Measurements from ENCODE around the gene LITAF. TPM values are rescaled to one million over a fixed set of nuclear protein-coding genes. Genes with fewer than 3 reads are reported as not detected.

The LITAF gene
- polyA plus RNA-seq, 1 of the 3 experiments (the other 2 are of a cell fraction), result 45.7 TPM

DNA sequence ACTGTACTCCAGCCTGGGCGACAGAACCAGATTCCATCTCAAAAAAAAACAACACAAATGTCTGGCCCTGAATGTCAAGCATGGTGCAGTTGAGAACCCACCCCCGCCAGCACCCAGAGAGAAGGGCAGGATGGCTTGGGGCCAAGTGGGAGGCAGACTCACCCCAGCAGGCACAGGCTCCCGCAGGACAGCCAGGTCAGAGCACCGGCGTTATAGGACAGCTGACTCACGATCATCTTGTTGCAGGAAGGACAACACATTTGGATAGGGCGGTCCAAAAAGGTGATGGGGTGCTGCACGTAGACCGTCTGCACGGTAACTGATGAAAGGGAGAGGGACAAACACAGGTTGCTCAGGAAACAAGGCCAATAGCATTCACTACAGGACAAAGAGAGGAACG lies 33.3 kb downstream of the LITAF start:
- peaks cover 7% of the 10 kb centered on the region; the same call in 1 of the 2 replicates for H3K79me2 ChIP-seq (ENCODE audit: insufficient read depth)
- no peak for TF ChIP-seq MEF2A (IDR thresholded peaks at IDR 0.05; ENCODE audit: borderline replicate concordance, low read depth)
- TF ChIP-seq RXRA (IDR thresholded peaks at IDR 0.05; ENCODE audit: borderline replicate concordance, low read depth), result no peak
- POLR2A ChIA-PET, result no interaction called here

DNA sequence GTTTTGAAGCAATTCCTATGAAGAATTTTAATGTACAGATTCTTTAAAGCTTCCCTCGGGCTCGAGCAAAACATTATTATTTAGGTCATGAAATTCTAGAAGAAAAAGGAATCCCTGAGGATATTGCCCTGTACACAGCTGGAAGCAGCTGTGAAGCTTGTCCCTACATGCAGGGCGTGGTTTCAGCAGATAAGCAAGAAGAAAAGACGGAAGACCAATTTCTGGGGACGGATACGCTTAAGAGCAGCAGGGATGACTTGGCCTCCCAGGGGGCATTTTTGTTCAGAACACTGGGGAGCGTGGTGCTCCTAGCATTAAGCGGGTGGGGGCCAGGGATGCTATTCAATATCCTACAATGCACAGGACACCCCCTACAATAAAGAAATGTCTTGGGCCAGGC lies 34.3 kb downstream of the LITAF start:
- H4K20me1 ChIP-seq (ENCODE audit: insufficient read depth), result no peaks in the 10 kb centered on the region
- peaks cover 13% of the 10 kb centered on the region for H3K9me3 ChIP-seq
- H3K27me3 ChIP-seq (ENCODE audit: insufficient read depth), result no peaks in the 10 kb centered on the region
- no peaks in the 10 kb centered on the region for H3F3A ChIP-seq (replicated peaks; ENCODE audit: insufficient read depth)
- H3K79me2 ChIP-seq (ENCODE audit: insufficient read depth), result no peaks in the 10 kb centered on the region
- H3K4me1 ChIP-seq (ENCODE audit: control insufficient read depth in 1 of 2, insufficient read depth in 2 of 2, low read depth in 1 of 2, low read length in 1 of 2), result no peaks in the 10 kb centered on the region
- ChIA-PET CTCF (interaction anchor here (1.4 kb wide), 1 partner anchor 157 kb away, joined by 4 read pairs; no protein-coding TSS in a partner anchor), POLR2A (no interaction called here)
- TF ChIP-seq MEF2A (IDR thresholded peaks at IDR 0.05; ENCODE audit: borderline replicate concordance, low read depth) (no peak), JUND (IDR thresholded peaks at IDR 0.05) (no peak), RCOR1 (IDR thresholded peaks at IDR 0.05; ENCODE audit: low read length) (no peak), MXI1 (IDR thresholded peaks at IDR 0.05; ENCODE audit: low read depth, low read length) (no peak), TCF12 (IDR thresholded peaks at IDR 0.05) (no peak)
- TF ChIP-seq, protein P1, sequence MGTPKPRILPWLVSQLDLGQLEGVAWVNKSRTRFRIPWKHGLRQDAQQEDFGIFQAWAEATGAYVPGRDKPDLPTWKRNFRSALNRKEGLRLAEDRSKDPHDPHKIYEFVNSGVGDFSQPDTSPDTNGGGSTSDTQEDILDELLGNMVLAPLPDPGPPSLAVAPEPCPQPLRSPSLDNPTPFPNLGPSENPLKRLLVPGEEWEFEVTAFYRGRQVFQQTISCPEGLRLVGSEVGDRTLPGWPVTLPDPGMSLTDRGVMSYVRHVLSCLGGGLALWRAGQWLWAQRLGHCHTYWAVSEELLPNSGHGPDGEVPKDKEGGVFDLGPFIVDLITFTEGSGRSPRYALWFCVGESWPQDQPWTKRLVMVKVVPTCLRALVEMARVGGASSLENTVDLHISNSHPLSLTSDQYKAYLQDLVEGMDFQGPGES (IDR thresholded peaks at IDR 0.05; ENCODE audit: low read depth, low read length), result no peak
- TF ChIP-seq, protein P2, sequence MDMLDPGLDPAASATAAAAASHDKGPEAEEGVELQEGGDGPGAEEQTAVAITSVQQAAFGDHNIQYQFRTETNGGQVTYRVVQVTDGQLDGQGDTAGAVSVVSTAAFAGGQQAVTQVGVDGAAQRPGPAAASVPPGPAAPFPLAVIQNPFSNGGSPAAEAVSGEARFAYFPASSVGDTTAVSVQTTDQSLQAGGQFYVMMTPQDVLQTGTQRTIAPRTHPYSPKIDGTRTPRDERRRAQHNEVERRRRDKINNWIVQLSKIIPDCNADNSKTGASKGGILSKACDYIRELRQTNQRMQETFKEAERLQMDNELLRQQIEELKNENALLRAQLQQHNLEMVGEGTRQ (IDR thresholded peaks at IDR 0.05; ENCODE audit: borderline replicate concordance, low read depth, low read length), result no peak
- TF ChIP-seq, protein P3, sequence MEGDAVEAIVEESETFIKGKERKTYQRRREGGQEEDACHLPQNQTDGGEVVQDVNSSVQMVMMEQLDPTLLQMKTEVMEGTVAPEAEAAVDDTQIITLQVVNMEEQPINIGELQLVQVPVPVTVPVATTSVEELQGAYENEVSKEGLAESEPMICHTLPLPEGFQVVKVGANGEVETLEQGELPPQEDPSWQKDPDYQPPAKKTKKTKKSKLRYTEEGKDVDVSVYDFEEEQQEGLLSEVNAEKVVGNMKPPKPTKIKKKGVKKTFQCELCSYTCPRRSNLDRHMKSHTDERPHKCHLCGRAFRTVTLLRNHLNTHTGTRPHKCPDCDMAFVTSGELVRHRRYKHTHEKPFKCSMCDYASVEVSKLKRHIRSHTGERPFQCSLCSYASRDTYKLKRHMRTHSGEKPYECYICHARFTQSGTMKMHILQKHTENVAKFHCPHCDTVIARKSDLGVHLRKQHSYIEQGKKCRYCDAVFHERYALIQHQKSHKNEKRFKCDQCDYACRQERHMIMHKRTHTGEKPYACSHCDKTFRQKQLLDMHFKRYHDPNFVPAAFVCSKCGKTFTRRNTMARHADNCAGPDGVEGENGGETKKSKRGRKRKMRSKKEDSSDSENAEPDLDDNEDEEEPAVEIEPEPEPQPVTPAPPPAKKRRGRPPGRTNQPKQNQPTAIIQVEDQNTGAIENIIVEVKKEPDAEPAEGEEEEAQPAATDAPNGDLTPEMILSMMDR (IDR thresholded peaks at IDR 0.05), result no peak
- no peak overlapping the region for H3K27ac ChIP-seq (ENCODE audit: low read depth in 2 of 2, low read length in 1 of 2)
- no peak overlapping the region for H2AFZ ChIP-seq (ENCODE audit: low read depth)
- H3K9me2 ChIP-seq, result no peaks in the 10 kb centered on the region
- no peak overlapping the region for H3K4me3 ChIP-seq (ENCODE audit: low read depth in 2 of 2, low read length in 1 of 2)
- no peak for DNase-seq
- peaks cover 22 to 43% of the 10 kb centered on the region in 2 experiments for H3K36me3 ChIP-seq (replicated peaks in 1 of 2; ENCODE audit: control insufficient read depth in 1 of 2, insufficient read depth in 2 of 2, low read length in 1 of 2)
- no peak overlapping the region for H3K9ac ChIP-seq
- no peak overlapping the region for H3K4me2 ChIP-seq
- WGBS (ENCODE audit: low lambda C conversion rate), result 90% methylated on average over 8 of the region's 8 CpGs

More for the DNA sequence above, 33.3 kb downstream of the LITAF start:
- Histone ChIP-seq H4K20me1 (ENCODE audit: insufficient read depth) (no peaks in the 10 kb centered on the region), H3K36me3 (replicated peaks in 1 of 2; ENCODE audit: control insufficient read depth in 1 of 2, insufficient read depth in 2 of 2, low read length in 1 of 2) (peaks cover 22 to 38% of the 10 kb centered on the region in 2 experiments), H3F3A (replicated peaks; ENCODE audit: insufficient read depth) (no peaks in the 10 kb centered on the region), H3K27me3 (ENCODE audit: insufficient read depth) (no peaks in the 10 kb centered on the region), H3K9me2 (no peaks in the 10 kb centered on the region), H3K4me1 (ENCODE audit: control insufficient read depth in 1 of 2, insufficient read depth in 2 of 2, low read depth in 1 of 2, low read length in 1 of 2) (no peaks in the 10 kb centered on the region), H2AFZ (ENCODE audit: low read depth) (no peak overlapping the region), H3K9me3 (peaks cover 13% of the 10 kb centered on the region), H3K4me3 (ENCODE audit: low read depth in 2 of 2, low read length in 1 of 2) (no peak overlapping the region), H3K4me2 (no peak overlapping the region), H3K9ac (no peak overlapping the region), H3K27ac (ENCODE audit: low read depth in 2 of 2, low read length in 1 of 2) (no peak overlapping the region)
- WGBS (ENCODE audit: low lambda C conversion rate), result 92% methylated on average over 11 of the region's 11 CpGs
- CTCF ChIA-PET, result interaction anchor here (1.7 kb wide), 1 partner anchor 21 kb away, joined by 6 read pairs; no protein-coding TSS in a partner anchor
- no peak for DNase-seq

Measured in SK-N-SH (cell line).